GM19035 (cell line): Measurements from ENCODE around the gene SLC6A19.

Experiments
- ATAC-seq: cut with Tn5 transposase; IDR thresholded peaks from one replicate; pipeline ENCODE4 v1.9.1; 2021; ENCODE audit not compliant: unreplicated experiment

Gene SLC6A19

DNA sequence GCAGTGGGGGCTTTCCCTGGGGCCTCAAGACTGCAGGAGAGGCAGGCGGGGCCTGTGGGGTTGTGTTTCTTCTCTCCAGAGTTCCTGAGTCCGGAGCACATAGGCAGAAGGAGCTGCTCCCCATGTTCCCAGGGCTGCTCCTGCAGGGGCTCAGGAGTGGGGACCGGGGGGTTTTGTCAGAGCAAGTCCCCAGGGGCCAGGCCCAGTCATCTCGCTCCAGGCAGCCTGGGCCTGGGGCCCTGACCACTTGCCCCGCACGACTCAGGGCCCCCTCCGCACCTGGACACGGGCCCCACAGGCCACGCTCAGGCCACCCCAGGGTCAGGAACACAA is 22.0 kb upstream of the SLC6A19 start:
- ATAC-seq = no peak

GRCh38 chr5:1180096-1180495 is 21.3 kb upstream of the SLC6A19 start:
- ATAC-seq = no peak

DNA sequence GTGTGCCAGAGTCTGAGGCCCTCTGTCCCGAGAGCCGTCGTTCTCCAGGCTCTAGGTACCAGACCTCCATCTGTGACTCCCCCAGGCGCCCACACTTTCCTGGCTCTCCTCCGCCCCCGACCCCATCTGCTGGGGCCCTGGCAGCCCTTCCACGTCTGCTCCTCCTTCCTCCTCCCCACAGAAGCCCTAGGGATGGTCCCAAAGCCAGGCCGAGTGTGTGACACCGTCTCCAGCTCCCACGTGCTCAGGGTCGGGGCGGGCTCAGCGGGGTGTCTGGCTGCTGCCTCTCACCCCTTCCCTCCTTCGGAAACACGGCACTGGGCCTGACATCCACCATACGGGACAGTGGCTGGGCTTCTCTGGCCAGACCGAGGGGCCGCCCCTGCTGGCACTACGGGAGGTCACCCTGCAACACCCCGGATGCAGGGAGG is 20.5 kb upstream of the SLC6A19 start:
- ATAC-seq = no peak

- ATAC-seq = no peak
Measured at GRCh38 chr5:1181451-1182359, 19.7 kb upstream of the SLC6A19 start.

DNA sequence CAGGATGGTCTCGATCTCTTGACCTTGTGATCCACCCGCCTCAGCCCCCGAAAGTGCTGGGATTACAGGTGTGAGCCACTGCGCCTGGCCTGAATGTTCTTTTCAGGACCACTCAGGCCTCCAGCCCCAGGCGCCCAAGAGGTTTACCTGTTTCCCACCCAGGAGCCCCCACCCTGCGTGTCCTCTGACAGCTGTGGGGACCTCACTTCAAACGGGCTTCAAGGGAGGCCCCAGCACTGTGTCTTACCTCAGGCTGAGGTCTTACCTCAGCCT is 19.1 kb upstream of the SLC6A19 start:
- ATAC-seq = no peak

DNA sequence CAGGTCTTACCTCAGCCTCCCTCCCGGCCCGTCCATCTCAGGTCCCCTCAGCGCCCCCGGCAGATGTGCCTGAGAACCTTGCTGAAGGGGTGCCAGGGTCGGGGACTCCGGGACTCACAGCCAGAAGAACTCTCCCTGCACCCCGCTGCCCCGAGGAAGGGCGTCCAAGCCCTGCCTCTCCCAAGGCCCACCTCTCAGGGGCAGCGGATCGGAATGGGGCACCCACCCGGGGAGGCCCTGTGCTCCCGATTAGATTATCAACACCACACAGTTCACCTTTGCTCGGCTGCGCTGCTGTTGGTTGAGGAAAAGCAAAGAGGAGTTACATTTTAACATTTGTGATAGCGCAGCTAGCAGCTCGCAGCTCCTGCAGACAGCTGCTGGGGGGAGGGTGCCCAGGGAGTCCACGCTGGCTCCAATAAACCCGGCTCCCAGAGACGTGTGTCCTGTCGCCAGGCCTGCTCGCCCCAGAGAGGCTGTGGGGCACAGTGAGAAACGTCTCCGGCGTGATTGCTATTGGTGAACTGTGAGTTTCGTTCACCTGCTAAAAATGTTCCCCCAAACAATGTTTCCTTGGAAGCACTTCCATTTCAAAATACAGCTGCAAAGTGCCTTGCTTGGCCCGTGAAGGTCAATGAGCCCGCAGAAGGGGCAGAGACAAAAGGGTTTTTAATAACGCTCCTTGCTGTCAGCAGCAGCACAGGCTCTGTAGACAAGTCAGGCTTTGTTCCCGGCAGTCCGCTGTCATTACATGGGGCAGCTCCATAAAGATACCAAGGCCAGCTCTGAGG is 18.6 kb upstream of the SLC6A19 start:
- no peak for ATAC-seq

DNA sequence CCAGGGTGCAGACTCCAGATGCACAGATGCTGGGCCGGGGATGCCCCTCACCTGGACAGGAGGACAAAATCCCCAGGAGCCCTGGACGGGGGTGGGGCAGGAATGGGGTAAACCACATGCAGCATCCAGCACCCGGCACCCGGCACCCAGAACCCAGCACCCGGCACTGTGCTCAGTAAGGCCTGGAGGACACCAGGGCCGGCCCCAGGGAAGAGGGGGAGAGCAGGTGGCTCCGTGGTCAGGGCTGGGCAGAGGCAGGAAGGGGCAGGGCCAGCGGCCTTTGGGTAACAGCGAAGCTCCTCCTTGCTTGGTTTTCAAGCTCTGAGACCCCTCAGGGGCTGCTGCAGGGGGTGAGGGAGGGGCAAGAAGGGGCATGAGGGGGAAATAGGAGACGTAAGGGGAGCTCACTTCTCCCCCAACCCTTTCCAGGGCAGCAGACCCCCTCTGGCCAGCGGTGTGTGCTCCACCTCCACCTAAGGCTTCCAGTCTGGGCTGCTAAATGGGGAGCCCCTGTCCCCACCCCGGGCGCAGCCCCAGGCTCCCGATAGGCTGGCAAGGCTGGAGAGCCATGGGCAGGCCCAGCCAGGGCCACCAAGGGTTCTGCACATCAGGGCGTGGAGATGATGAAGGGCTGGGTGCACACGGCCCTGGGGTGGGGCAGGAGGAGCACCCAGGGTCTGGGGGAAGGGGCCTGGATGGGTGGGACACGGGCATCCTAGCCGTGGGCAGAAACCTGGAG is 17.8 kb upstream of the SLC6A19 start:
- no peak for ATAC-seq

GRCh38 chr5:1184163-1184470 is 17.3 kb upstream of the SLC6A19 start:
- ATAC-seq = no peak

- ATAC-seq = no peak
Measured at GRCh38 chr5:1184481-1184880, 16.9 kb upstream of the SLC6A19 start.

DNA sequence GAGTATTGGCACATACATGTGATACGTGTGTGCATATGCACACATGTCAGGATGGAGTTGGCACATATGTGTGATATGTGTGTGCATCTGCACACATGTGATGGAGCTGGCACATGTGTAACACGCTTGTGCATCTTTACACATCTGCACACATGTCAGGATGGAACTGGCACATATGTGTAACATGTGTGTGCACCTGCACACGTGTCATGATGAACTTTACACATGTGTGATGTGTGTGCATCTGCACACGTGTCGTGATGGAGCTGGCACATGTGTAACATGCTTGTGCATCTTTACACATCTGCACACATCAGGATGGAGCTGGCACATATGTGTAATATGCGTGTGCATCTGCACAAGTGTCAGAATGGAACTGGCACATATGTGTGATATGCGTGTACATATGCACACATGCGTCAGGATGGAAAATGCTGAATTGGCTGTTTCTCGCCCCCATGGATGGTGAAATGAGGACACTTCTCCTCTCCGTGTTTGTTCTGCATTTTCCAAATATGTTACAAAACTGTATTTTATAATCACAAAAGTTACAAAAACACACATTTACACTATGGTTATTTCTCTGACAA is 16.3 kb upstream of the SLC6A19 start:
- no peak for ATAC-seq

DNA sequence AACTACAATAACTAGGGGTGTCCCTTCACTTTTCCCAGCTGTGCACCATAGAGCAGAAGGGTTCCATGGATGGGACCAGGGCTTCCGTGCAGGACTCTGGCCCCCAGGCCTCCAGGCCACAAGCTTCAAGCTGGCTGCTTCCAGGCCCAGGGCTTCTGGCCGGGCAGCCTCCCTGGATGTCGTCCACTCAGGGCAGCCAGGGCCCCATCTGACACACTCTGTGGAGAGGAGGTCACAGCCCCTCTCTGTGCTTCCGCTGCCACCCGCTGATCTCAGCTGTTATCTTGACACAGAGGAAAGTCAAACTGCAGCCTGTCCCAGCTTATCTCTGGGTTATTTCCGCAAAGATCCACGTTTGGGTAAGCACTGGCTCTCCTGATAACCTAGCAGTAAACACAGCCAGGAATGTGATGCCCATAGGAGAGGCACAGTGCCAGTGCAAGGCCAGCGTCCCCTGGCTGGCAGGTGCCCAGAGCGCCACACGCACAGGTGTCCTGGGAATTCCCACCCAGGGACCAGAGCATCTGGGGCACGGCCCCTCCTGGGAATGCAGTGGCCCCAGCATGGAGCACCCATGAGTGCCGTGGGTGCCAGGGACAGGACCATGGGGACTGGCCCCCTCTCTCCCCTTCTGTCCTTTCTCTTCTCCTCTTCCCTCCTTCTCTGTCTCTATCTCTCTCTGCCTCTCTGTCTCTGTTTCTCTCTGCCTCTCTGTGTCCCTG is 15.6 kb upstream of the SLC6A19 start:
- ATAC-seq = no peak

DNA sequence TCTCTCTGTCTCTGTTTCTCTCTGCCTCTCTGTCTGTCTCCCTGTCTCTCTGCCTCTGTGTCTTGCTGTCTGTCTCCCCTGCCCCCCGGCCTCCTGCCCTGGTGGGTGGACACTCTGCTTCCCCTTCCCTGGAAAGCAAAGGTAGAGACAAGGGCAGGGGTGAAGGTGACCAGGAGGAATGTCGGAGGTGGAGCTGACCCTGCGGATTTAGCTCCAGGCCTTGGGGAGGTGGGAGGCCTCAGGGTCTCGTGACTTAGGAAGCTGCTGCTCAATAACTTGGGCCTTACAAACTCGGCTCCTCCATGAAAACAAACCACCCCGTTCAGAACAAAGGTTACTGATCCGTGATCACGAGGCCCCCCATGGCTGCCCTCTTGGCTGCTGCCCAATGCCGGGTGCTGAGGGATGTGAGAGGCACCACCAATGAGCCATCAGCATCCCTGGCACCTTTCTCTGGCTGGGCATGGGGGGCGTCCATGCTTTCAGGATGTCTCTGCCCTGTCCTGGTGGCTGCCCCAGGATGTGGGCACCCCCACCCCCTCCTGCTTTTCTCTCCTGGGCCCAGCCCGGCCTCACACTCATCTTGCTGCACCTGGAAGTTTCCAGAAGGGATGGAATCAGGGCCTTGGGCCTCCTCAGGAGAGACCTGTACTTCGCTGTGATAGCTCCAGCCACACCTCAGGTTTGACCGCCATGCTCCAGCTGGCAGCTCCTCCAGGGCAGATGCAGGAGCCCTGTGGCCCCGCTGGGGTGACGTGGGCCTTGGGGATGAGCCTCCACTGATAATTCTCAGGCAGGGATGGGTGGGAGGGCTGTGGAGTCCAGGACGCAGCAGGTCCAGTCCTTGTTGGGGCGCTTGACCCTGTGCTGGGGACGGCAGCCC is 14.8 kb upstream of the SLC6A19 start:
- no peak for ATAC-seq

DNA sequence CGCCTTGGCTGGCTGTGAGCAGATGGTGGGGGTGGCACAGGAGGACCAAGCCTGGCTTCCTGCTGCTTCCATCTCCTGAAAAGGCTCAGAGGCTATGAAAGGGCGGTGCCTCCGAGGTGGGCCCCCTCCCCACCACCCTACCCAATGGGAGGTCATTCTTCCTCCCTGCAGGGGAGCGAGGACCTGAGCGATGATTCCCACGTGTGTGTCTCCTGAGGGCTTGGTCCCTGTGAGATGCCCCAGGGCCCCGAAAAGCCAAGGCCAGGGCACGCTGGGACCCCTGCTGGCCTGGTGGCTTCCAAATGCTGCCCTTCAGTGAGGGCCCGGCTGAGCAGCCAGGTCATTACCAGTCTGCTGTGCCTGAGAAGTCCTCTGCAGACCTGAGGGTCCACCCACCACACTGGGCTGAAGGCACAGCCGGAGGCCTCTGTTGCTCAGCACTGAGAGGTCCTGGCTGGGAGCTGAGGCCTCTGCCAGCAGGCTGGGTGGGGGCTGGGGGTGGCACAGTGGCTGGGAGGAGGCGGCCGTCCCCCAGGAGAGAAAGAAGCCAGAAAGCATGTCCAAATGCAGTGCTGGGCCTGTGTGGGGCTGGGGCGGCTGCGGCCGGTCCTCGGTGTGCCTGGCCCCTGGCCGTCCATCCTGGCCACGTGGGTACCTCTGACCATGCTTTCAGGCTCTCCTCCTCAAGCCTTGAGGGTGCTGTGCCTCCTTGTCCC is 14.0 kb upstream of the SLC6A19 start:
- no peak for ATAC-seq

GRCh38 chr5:1187950-1188334 is 13.5 kb upstream of the SLC6A19 start:
- no peak for ATAC-seq

GRCh38 chr5:1188464-1188863 is 12.9 kb upstream of the SLC6A19 start:
- no peak for ATAC-seq

GRCh38 chr5:1189269-1189668 is 12.1 kb upstream of the SLC6A19 start:
- no peak for ATAC-seq

- ATAC-seq = no peak
Measured at GRCh38 chr5:1190278-1190677, 11.1 kb upstream of the SLC6A19 start.

GRCh38 chr5:1190837-1191239 is 10.6 kb upstream of the SLC6A19 start:
- no peak for ATAC-seq

DNA sequence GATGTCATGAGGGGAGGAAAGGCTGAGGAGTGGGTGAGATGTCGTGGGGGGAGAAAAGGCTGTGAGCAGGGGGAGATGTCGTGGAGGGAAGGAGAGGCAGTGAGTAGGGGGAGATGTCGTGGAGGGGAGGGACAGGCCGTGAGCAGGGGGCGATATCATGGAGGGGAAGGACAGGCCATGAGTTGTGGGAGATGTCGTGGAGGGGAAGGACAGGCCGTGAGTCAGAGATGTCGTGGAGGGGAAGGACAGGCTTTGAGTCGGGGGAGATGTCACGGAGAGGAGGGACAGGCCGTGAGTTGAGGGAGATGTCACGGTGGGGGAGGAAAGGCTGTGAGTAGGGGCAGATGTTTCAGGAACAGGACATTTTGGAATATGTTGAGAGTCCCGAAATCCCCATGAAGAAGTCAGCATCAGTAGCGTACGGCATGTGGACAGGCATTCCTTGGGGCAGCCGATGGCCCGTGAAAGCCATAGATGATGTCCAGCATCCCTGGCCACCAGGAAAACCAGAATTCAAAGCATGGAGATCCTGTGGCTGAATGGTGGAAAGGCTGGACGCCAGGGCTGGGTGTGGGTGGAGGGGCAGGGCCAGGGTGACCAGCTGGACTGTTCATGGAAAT is 8.3 kb upstream of the SLC6A19 start:
- ATAC-seq = no peak
